ENCODE data around the gene CDNF. TPM values are rescaled to one million over a fixed set of nuclear protein-coding genes. Genes with fewer than 3 reads are reported as not detected.
A peak's percentile ranks its signal among the peaks of the same experiment; 100 is the strongest.

Gene CDNF
- total RNA-seq, 1 experiment from 2014 or later = 0.10 TPM

DNA sequence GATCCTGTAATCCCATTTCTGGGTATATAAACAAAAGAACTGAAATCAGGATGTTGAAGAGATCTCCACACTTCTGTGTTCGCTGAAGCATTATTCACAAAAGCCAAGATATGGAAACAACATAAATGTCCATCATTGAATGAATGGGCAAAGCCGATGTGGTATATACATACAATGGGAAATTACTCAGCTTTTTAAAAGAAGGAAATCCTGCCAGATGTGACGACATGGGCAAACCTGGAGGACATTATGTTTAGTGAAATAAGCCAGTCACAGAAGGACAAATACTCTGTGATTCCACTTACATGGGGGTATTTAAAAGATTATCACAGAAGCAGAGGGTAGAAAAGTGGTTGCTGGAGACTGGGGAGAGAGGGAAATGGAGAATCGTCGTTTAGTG, 39.2 kb downstream of the CDNF start:
- no peak for DNase-seq (ENCODE audit: low read depth)

GRCh38 chr10:14787938-14788337, 49.9 kb downstream of the CDNF start:
- DNase-seq (ENCODE audit: low read depth) = no peak

DNA sequence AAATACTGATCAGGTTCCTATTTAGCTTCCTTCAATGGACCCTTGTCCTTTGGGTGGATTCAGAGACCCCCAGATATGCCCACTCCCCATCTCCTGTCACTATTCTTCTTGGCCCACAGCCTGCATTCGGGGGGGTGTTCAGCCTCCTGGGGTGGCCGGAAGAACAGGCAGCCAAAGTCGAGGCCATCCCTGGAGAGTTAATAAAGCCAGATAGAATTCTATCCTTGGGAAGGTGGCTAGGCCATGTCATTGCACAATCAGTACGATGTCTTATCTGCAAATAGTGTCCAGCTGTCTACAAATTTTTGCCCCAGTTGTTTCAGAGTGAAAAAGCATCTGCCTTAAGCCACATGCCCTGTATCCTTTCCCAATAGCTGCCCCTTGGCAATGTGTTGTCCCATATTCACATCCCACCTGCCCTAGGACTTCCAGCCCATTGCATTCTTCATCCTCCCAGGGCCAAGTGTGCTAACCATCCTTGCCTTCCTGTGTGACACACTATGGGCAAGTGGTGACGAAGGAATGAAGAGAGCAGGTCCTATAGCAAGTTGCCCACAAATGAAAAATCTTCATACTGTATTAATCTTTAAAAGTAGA, 53.3 kb downstream of the CDNF start:
- DNase-seq (ENCODE audit: low read depth) = no peak

GRCh38 chr10:14782691-14783363, 55.0 kb downstream of the CDNF start:
- peak; percentile 83 for DNase-seq (ENCODE audit: low read depth)

GRCh38 chr10:14781763-14782162, 56.1 kb downstream of the CDNF start:
- no peak for DNase-seq (ENCODE audit: low read depth)

DNA sequence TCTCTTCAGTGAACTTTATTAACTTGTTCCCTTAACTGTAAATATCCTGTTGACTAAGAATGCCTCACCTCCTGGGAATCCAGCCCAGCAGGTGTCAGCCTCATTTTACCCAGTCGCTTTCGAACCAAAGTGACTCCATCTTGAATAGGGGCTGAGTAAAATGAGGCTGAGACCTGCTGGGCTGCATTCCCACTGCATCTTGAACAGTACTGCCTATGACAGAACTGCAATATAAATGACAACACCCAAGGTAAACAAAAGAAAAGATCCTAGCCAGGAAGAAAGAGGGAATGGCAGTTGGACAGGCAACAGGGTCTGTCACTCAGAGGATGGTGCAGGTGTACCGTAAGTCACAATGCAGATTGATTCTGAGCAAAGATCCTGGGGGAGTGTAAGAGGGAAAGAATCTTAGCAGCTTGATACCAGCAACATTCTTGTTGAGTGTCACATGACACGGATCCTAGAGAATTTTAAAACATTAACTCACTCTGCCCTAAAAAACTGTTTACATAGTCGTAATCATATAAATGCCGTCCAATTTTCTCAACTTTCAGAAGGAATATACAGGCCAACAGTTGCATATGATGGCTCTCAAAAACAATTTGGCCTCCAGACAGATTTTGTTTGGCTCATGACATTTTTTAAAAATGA, 58.7 kb downstream of the CDNF start:
- no peak for DNase-seq (ENCODE audit: low read depth)

- no peak for DNase-seq (ENCODE audit: low read depth)
These were observed 61.3 kb downstream of the CDNF start for GRCh38 chr10:14776546-14776945.

- no peak for DNase-seq (ENCODE audit: low read depth)
These were observed 62.2 kb downstream of the CDNF start for GRCh38 chr10:14775656-14776055.

DNA sequence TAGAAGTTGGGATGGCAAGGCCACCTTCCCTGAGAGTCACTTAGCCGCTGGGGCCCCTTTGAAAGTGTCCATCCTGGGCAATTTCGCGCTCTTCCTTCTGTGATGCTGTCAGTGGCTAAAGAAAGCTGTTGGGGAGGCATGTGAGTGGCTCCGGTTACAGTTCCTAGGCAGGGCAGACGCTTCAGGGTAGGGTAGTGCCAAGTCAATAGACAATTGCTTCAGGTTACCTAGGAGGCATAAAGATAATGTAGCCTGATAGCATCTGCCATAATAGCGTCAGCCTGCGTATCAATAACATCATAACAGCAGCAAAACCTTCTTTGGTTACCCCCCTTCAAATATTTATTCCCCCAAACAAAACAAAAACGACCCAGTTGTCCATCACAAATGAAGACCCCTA, 63.0 kb downstream of the CDNF start, which contains the start of gene FAM107B:
Gene FAM107B, minus strand, starts transcription at position 101 of the 400 bp plus-strand sequence. CDS start 234 bp downstream, outside the sequence.
- DNase-seq (ENCODE audit: low read depth) = no peak

- no peak for DNase-seq (ENCODE audit: low read depth)
These were observed 63.6 kb downstream of the CDNF start for GRCh38 chr10:14774214-14774580.

DNA sequence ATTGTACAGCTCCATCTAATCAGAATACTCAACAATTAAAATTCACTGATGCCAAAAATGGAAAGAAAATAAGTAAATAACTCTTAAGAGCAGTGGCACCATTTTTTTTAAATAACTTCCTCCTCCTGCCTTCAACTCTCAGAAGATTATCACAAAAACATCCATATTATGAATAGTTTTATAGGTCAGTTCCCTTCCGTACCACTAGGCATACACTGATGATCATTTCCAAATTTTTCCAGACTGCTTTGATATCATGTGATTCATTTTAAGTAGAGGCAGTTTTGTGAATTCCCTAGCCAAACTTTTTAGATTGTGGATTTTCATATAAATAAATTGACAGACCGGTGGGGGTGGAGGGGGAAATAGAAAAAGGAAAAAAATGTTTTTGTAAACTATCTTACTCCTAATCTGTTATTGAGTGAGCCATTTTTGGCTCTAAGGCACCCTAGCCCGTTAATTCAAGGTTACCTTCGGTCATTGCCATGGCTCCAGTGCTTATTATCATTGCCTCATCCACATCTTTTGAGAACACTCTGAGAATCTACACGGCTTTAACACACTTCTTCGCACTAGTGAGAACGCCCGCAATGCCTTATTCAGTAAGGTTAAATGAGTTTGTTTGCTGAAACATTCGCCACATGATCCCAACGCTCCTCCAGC, 64.2 kb downstream of the CDNF start:
- no peak for DNase-seq (ENCODE audit: low read depth)

DNA sequence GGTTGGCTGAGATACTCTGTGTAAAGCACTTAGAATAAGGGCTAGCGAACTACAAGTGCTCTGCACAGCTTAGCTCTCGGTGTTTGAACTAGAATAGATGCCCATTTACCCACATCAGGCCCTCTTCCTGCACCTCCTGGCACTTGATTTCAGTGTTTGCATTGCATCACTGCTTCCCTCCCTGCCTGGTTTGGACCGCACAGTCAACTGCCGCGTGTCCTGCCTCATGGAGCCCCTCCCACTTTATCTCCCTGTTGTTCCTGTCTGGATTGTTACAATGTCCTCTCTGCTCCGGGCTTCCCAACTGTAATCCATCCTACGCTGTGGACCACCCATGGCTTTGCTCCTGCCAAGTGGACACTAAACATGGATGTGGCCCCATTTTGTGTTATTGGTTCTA, 65.4 kb downstream of the CDNF start:
- DNase-seq (ENCODE audit: low read depth) = no peak

GRCh38 chr10:14770927-14771326, 66.9 kb downstream of the CDNF start:
- DNase-seq (ENCODE audit: low read depth) = no peak

Other genes starting within 250 kb of the CDNF start
- 9.8 and 11.2 TPM in 2 replicates for gene FAM107B, start 63.1 kb downstream of the CDNF start, total RNA-seq (2014; rRNA removed; shearing (Covaris generic))
- gene HSPA14, start 269 bp upstream of the CDNF start, total RNA-seq (2014; rRNA removed; shearing (Covaris generic)) = 32.3 and 33.0 TPM in 2 replicates
- gene MSANTD7, start 269 bp upstream of the CDNF start, total RNA-seq (2014; rRNA removed; shearing (Covaris generic)) = 25.9 and 26.1 TPM in 2 replicates
- gene SUV39H2, start 40.8 kb upstream of the CDNF start, total RNA-seq (2014; rRNA removed; shearing (Covaris generic)) = 26.4 and 36.1 TPM in 2 replicates
- 4.6 and 10.4 TPM in 2 replicates for gene DCLRE1C, start 116.1 kb upstream of the CDNF start, total RNA-seq (2014; rRNA removed; shearing (Covaris generic))
- not detected in 2 replicates for gene MEIG1, start 121.4 kb upstream of the CDNF start, total RNA-seq (2014; rRNA removed; shearing (Covaris generic))
- not detected in 2 replicates for gene OLAH, start 205.9 kb upstream of the CDNF start, total RNA-seq (2014; rRNA removed; shearing (Covaris generic))

All from HT1080 (cell line).